Measurements from ENCODE around the gene TNPO1. TPM values are rescaled to one million over a fixed set of nuclear protein-coding genes. Genes with fewer than 3 reads are reported as not detected.

TNPO1 gene
- total RNA-seq, 1 experiment from 2014 or later = 201 TPM

- ChIA-PET CTCF (no interaction called here), POLR2A (ENCODE audit: low non-redundant PET) (no interaction called here)
- H3K4me1 ChIP-seq (ENCODE audit: insufficient read depth, low read length, poor library complexity, severe bottlenecking) = peaks cover 10% of the 10 kb centered on the region
- no peaks in the 10 kb centered on the region for H3K9me3 ChIP-seq (ENCODE audit: low read depth, low read length, poor library complexity, severe bottlenecking)
- H3K27ac ChIP-seq (ENCODE audit: low read depth, low read length, poor library complexity, severe bottlenecking) = no peak overlapping the region
- H3K4me3 ChIP-seq (ENCODE audit: low read depth, low read length, poor library complexity, severe bottlenecking) = no peak overlapping the region
- H3K36me3 ChIP-seq (ENCODE audit: insufficient read depth, low read length, poor library complexity, severe bottlenecking) = no peaks in the 10 kb centered on the region
- intact Hi-C loops (cut with micrococcal nuclease; ENCODE audit: unreplicated experiment) = no loop called here
- TF ChIP-seq CTCF (conservative IDR thresholded peaks at IDR 0.05; ENCODE audit: low read depth, low read length) (no peak), EZH2 (IDR thresholded peaks at IDR 0.05; ENCODE audit: borderline replicate concordance, low read depth, low read length, poor library complexity, severe bottlenecking) (no peak)
- H3K27me3 ChIP-seq (replicated peaks; ENCODE audit: insufficient read depth, low read depth, low read length, poor library complexity) = no peaks in the 10 kb centered on the region
- no peak for DNase-seq (ENCODE audit: low spot score)
- BruUV-seq (replicated peaks) = no TSS peak
Measured at GRCh38 chr5:72814104-72814503, 2.4 kb upstream of the TNPO1 start.

GRCh38 chr5:72814864-72815263, 1.6 kb upstream of the TNPO1 start:
- DNase-seq (ENCODE audit: low spot score) = no peak
- Histone ChIP-seq H3K27ac (ENCODE audit: low read depth, low read length, poor library complexity, severe bottlenecking) (no peak overlapping the region), H3K9me3 (ENCODE audit: low read depth, low read length, poor library complexity, severe bottlenecking) (no peaks in the 10 kb centered on the region), H3K27me3 (replicated peaks; ENCODE audit: insufficient read depth, low read depth, low read length, poor library complexity) (no peaks in the 10 kb centered on the region), H3K4me1 (ENCODE audit: insufficient read depth, low read length, poor library complexity, severe bottlenecking) (peaks cover 10% of the 10 kb centered on the region), H3K4me3 (ENCODE audit: low read depth, low read length, poor library complexity, severe bottlenecking) (no peak overlapping the region), H3K36me3 (ENCODE audit: insufficient read depth, low read length, poor library complexity, severe bottlenecking) (no peaks in the 10 kb centered on the region)
- no peak for TF ChIP-seq EZH2 (IDR thresholded peaks at IDR 0.05; ENCODE audit: borderline replicate concordance, low read depth, low read length, poor library complexity, severe bottlenecking)
- no peak for TF ChIP-seq CTCF (conservative IDR thresholded peaks at IDR 0.05; ENCODE audit: low read depth, low read length)
- BruUV-seq (replicated peaks) = no TSS peak
- ChIA-PET POLR2A (ENCODE audit: low non-redundant PET) (no interaction called here), CTCF (no interaction called here)
- intact Hi-C loops (cut with micrococcal nuclease; ENCODE audit: unreplicated experiment) = no loop called here

- peaks cover 10% of the 10 kb centered on the region for H3K4me1 ChIP-seq (ENCODE audit: insufficient read depth, low read length, poor library complexity, severe bottlenecking)
- no peaks in the 10 kb centered on the region for H3K36me3 ChIP-seq (ENCODE audit: insufficient read depth, low read length, poor library complexity, severe bottlenecking)
- no peak for DNase-seq (ENCODE audit: low spot score)
- H3K4me3 ChIP-seq (ENCODE audit: low read depth, low read length, poor library complexity, severe bottlenecking) = peak overlapping the region; percentile 89
- intact Hi-C loops (cut with micrococcal nuclease; ENCODE audit: unreplicated experiment) = no loop called here
- ChIA-PET CTCF (no interaction called here), POLR2A (ENCODE audit: low non-redundant PET) (interaction anchor here (0.7 kb wide), 1 partner anchor 336 kb away, joined by 3 read pairs; no protein-coding TSS in a partner anchor)
- peak overlapping the region; percentile 97 for H3K27ac ChIP-seq (ENCODE audit: low read depth, low read length, poor library complexity, severe bottlenecking)
- no TSS peak for BruUV-seq (replicated peaks)
- TF ChIP-seq EZH2 (IDR thresholded peaks at IDR 0.05; ENCODE audit: borderline replicate concordance, low read depth, low read length, poor library complexity, severe bottlenecking) = no peak
- no peak for TF ChIP-seq CTCF (conservative IDR thresholded peaks at IDR 0.05; ENCODE audit: low read depth, low read length)
- H3K27me3 ChIP-seq (replicated peaks; ENCODE audit: insufficient read depth, low read depth, low read length, poor library complexity) = no peaks in the 10 kb centered on the region
- no peaks in the 10 kb centered on the region for H3K9me3 ChIP-seq (ENCODE audit: low read depth, low read length, poor library complexity, severe bottlenecking)
Measured at GRCh38 chr5:72815580-72816283, 729 bp upstream of the TNPO1 start.
